ENCODE measurements around the gene REC8.

Gene REC8

GRCh38 chr14:24171422-24172260, at the start of gene REC8:
REC8 (plus strand) TSS chr14:24172080; CDS start chr14:24172553, 473 bp downstream.
- peak; percentile 46 to 79 for DNase-seq (ENCODE audit: extremely low read depth in 1 of 2, low read depth in 1 of 2)

DNA sequence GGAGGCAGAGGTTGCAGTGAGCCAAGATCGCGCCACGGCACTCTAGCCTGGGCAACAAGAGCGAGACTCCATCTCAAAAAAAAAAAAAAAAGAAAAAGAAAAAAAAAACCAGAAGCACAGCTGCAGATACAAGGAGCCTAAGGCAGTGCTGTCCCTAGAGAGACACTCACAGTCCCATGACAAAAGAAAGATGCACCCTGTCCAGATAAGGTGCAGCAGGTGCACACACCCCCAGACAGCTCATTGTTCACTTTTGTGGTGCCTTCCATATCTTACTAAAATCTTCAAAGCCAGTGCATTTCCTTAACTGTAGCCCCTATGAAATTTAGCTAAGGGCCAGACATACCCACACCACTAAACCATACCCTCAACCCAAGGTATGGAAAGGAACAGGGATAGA, 49.5 kb upstream of the REC8 start:
- DNase-seq (ENCODE audit: extremely low read depth in 1 of 2, low read depth in 1 of 2) = no peak

DNA sequence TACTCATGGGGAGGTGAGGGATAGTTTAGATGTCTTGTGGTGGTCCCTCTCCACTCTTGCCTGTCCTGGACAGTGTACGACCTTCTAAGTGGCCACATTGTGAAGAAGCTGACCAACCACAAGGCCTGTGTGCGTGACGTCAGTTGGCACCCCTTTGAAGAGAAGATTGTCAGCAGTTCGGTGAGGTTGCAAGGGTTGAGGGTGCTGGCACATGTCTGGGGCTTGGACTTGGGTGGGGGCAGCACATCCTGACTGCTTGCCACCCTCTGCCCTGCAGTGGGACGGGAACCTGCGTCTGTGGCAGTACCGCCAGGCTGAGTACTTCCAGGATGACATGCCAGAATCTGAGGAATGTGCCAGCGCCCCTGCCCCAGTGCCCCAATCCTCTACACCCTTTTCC, 49.0 kb upstream of the REC8 start:
- DNase-seq (ENCODE audit: extremely low read depth in 1 of 2, low read depth in 1 of 2) = no peak

- no peak for DNase-seq (ENCODE audit: extremely low read depth in 1 of 2, low read depth in 1 of 2)
These were observed 48.2 kb upstream of the REC8 start for GRCh38 chr14:24123424-24124417.

DNA sequence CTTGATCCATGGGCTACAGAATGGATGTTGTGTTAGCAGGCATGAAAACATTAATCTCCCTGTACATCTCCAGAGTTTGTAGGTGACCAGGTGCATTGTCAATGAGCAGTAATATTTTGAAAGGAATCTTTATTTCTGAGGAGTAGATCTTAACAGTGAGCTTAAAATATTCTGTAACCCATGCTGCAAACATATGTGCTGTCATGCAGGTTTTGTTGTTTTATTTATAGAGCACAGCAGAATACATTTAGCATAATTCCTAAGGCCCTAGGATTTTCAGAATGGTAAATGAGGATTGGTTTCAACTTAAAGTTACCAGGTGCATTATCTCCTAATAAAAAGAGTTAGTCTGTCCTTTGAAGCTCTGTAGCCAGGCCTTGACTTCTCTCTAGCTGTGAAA, 44.9 kb upstream of the REC8 start:
- no peak for DNase-seq (ENCODE audit: extremely low read depth in 1 of 2, low read depth in 1 of 2)

- DNase-seq (ENCODE audit: extremely low read depth in 1 of 2, low read depth in 1 of 2) = no peak
These were observed 44.2 kb upstream of the REC8 start for GRCh38 chr14:24127673-24128072.

DNA sequence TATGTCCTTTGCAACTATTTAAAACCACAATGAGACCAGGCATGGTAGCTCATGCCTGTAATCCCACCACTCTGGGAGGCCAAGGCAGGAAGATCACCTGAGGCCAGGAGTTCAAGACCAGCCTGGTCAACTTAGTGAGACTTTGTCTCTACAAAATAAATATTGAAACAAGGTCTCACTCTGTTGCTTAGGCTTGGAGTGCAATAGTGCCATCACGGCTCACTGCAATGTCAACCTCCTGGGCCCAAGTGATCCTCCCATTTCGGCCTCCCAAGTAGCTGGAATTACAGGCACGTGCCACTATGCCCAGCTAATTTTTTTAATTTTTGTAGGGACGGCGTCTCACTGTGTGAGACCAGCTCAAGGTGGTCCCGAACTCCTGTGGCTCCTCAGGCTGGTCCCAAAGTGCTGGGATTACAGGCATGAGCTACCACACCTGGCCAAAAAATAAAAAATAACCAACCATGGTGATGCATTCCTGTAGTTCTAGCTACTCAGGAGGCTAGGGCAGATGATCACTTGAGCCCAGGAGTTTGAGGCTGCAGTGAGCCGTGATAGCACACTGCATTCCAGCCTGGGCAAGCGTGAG, 42.4 kb upstream of the REC8 start:
- DNase-seq (ENCODE audit: extremely low read depth in 1 of 2, low read depth in 1 of 2) = no peak

GRCh38 chr14:24130380-24130716, 41.5 kb upstream of the REC8 start, which contains the start of gene FITM1:
FITM1 (plus strand) TSS chr14:24130659; CDS start chr14:24131564, 905 bp downstream.
- no peak for DNase-seq (ENCODE audit: extremely low read depth in 1 of 2, low read depth in 1 of 2)

DNA sequence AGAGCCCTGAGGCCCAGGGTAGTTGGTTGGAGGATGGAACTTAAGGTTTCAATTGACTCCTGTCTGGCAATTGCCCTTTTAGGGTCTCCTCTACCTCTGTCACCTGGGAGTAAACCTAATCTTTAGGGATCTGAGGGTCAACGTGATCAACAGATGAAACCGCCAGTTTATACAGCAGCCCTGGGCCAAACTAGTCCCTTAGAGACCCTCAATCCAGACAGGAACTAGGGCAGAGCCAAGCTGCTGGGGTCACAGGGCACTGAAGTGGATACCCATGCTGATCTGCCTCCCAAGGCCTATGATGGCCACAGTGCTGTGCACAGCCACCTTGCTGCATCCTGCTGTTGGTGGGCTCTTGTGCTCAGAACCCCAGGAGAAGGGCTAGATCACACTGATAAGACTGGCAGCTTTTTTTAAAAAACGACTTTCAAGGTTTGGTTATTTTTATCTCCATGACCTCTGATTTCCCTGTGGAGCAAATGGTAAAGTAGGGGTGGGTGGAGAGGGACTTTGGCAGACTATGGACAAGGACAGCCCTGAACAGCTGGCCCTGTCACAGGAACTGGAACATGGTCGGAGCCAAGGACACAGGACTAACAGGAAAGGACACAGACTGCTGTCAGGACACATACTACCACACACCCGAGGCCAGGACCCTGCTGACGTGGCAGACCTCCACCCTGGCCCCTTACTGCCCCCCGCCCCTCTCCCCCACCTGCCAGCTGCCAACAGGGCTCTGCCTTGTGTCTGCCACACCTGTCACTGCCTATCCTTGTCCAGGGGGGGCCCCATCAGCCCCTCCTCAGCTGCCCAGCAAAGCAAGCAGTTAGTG, 40.9 kb upstream of the REC8 start:
- DNase-seq (ENCODE audit: extremely low read depth in 1 of 2, low read depth in 1 of 2) = no peak

DNA sequence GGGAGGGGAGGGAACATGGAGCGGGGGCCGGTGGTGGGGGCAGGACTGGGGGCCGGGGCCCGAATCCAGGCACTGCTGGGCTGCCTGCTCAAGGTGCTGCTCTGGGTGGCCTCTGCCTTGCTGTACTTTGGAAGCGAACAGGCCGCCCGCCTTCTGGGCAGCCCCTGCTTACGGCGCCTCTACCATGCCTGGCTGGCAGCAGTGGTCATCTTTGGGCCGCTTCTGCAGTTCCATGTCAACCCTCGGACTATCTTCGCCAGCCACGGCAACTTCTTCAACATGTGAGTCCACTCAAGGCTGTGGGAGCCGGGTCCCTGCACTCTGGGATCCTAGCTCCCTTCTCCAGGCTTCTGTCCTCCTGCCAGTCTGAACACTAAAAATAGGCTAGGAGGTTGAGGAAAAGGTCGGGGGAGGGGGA, 40.3 kb upstream of the REC8 start:
- DNase-seq (ENCODE audit: extremely low read depth in 1 of 2, low read depth in 1 of 2) = no peak

DNA sequence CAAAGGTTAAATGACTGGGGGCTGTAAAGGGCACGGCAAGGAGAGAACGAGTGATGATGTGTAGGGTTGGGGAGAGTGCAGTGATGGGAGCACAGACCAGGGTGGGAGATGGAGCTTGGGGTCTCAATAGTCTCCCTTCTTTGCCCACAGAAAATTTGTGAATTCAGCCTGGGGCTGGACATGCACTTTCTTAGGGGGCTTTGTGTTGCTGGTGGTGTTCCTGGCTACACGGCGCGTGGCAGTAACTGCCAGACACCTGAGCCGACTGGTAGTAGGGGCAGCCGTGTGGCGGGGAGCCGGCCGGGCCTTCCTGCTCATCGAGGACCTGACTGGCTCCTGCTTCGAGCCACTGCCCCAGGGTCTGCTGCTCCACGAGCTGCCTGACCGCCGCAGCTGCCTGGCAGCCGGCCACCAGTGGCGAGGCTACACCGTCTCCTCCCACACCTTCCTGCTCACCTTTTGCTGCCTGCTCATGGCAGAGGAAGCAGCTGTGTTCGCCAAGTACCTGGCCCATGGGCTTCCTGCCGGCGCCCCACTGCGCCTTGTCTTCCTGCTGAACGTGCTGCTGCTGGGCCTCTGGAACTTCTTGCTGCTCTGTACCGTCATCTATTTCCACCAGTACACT, 39.7 kb upstream of the REC8 start:
- DNase-seq (ENCODE audit: extremely low read depth in 1 of 2, low read depth in 1 of 2) = no peak

DNA sequence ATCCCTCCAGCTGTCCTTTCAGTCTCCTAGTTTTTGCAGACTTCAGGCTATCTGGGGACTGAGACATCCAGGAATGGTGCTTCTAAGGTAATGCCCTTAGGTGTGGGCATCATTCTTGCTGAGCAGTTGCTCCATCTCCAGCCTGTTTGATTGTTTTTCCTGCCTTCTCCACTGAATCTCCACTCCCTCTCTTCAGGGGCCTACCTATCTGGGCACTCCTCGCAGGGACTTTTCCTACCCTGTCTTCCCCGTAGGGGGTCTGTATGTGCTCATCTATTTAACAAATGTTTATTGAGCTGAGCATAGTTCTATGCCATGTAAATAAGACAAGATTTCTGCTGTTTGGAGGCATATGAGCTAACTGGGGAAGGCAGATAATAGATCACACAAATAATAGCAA, 38.9 kb upstream of the REC8 start:
- DNase-seq (ENCODE audit: extremely low read depth in 1 of 2, low read depth in 1 of 2) = no peak

GRCh38 chr14:24133735-24134134, 38.1 kb upstream of the REC8 start:
- DNase-seq (ENCODE audit: extremely low read depth in 1 of 2, low read depth in 1 of 2) = no peak

DNA sequence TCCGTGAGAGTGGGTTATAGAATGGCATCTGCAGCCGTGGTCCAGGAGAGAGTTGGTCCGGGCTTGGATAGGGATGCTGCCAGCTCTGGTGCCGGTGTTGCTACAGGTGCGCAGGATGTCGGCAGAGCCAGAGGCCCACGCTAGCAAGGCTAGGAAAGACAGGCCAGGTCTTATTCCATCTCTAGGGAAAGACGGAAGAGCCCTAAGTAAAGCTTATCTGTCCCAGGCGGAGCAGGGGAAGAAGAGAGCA, 36.4 kb upstream of the REC8 start:
- DNase-seq (ENCODE audit: extremely low read depth in 1 of 2, low read depth in 1 of 2) = no peak

GRCh38 chr14:24135834-24136683, 35.8 kb upstream of the REC8 start, which contains the start of gene PSME1:
PSME1 (plus strand) TSS chr14:24136194; CDS start chr14:24136263, 69 bp downstream.
- peak; percentile 84 to 87 for DNase-seq (ENCODE audit: extremely low read depth in 1 of 2, low read depth in 1 of 2)

DNA sequence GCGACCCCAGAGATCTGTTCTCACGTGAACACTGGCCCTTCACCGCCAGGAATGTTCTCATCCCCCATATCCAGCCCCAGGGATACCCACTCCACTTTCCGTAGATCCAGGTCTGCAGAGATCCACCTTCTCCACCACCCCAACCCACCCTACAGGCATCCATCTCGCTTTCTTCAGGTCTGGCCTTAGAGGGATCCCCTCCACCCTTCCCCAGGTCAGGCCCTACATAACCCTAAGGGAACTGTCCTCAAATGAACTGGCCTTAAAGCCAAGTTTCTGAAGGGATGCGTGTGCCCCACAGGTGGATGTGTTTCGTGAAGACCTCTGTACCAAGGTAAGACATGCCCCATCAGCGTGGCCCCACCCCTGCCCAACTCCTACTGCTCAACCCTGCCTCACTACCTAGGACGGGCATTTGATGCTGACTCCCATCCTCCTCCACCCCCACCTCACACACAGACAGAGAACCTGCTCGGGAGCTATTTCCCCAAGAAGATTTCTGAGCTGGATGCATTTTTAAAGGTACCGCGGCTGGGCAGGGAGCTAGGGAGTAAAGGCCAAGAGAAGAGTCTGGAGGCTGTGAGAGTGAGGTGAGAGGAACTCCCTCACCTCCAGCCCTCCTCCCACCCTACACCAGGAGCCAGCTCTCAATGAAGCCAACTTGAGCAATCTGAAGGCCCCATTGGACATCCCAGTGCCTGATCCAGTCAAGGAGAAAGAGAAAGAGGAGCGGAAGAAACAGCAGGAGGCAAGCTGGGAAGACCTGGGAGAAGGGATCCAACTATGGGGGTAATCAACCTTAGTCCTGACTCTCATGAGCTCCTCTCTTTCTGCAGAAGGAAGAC, 35.0 kb upstream of the REC8 start:
- no peak for DNase-seq (ENCODE audit: extremely low read depth in 1 of 2, low read depth in 1 of 2)

DNA sequence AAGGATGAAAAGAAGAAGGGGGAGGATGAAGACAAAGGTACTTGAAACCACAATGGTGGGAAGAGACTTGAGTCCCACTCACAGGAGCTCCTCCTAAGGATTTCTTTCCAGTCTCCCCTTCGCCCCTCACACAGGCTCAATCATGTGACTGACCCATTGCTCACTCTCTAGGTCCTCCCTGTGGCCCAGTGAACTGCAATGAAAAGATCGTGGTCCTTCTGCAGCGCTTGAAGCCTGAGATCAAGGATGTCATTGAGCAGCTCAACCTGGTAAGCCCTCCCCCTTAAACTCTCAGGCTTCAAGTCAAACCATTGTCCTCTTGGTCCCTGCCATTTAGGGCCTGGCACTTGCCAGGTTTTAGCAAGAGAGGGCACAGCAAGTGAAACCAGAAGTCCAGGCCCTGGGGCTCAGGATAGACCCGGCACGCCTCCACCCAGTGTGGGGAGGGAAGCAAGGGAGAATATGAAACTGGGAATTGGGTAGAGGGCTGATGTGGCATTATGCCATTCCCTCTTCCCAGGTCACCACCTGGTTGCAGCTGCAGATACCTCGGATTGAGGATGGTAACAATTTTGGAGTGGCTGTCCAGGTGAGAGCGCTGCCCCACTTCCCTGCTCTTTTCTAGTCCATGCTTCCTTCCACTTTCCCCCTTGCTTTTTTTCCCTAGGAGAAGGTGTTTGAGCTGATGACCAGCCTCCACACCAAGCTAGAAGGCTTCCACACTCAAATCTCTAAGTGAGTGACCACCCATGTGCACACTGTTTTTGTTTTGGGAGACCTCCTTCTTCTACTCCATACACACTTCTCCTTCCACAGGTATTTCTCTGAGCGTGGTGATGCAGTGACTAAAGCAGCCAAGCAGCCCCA, 34.1 kb upstream of the REC8 start:
- no peak for DNase-seq (ENCODE audit: extremely low read depth in 1 of 2, low read depth in 1 of 2)

All from stimulated activated CD8-positive, alpha-beta memory T cell treated with anti-CD3 and anti-CD28 coated beads, Interleukin-7, amount 100 ng/mL, for 48 hours (primary cell).